Loucy (cell line): ENCODE data around the gene MYH13.

Source experiments
- H2AFZ ChIP-seq: fragments of 200-600 bp; sonication (generic); 2 replicates; pipeline ENCODE4 v1.6.0; 2016; ENCODE audit warnings: antibody characterized with exemption, mild to moderate bottlenecking, low read length, moderate library complexity
- H3F3A ChIP-seq: fragments of 200-600 bp; 2 replicates; pipeline ENCODE4 v1.6.0; 2016; ENCODE audit warnings: antibody characterized with exemption, low read depth, mild to moderate bottlenecking
- H3K27me3 ChIP-seq: fragments of 200-600 bp; sonication (generic); 2 replicates; pipeline ENCODE4 v1.6.1; 2014; ENCODE audit warnings: low read length, mild to moderate bottlenecking; ENCODE audit not compliant: insufficient read depth, poor library complexity, severe bottlenecking
- H3K36me3 ChIP-seq: fragments of 200-600 bp; sonication (generic); 2 replicates; pipeline ENCODE4 v1.6.1; 2016; ENCODE audit warnings: low read length; ENCODE audit not compliant: insufficient read depth
- H3K4me1 ChIP-seq: fragments of 200-600 bp; sonication (generic); 2 replicates; pipeline ENCODE4 v1.5.1; 2014; ENCODE audit warnings: low read length, mild to moderate bottlenecking; ENCODE audit not compliant: insufficient read depth, poor library complexity, severe bottlenecking
- H3K4me2 ChIP-seq: fragments of 200-600 bp; sonication (generic); 2 replicates; pipeline ENCODE4 v1.6.0; 2014; ENCODE audit warnings: antibody characterized with exemption, low read length, low read depth, mild to moderate bottlenecking; ENCODE audit not compliant: poor library complexity, severe bottlenecking
- H3K4me3 ChIP-seq: fragments of 200-600 bp; sonication (generic); 2 replicates; pipeline ENCODE4 v1.5.1; 2014; ENCODE audit warnings: low read length, mild to moderate bottlenecking, mixed read lengths; ENCODE audit not compliant: poor library complexity, severe bottlenecking
- H3K79me2 ChIP-seq: fragments of 200-600 bp; sonication (generic); 2 replicates; pipeline ENCODE4 v1.6.1; 2014; ENCODE audit warnings: low read length; ENCODE audit not compliant: insufficient read depth
- H3K9ac ChIP-seq: fragments of 200-600 bp; sonication (generic); 2 replicates; pipeline ENCODE4 v1.6.0; 2014; ENCODE audit warnings: mild to moderate bottlenecking, low read depth, low read length, moderate library complexity; ENCODE audit not compliant: poor library complexity, severe bottlenecking
- H3K9me2 ChIP-seq: fragments of 200-600 bp; sonication (generic); replicated peaks from 2 replicates; pipeline ENCODE4 v1.6.1; 2016; ENCODE audit warnings: low read depth, low read length, mixed read lengths
- H3K9me3 ChIP-seq: fragments of 200-600 bp; sonication (generic); 2 replicates; pipeline ENCODE4 v1.6.1; 2014; ENCODE audit warnings: mild to moderate bottlenecking, antibody characterized with exemption, low read length, low read depth; ENCODE audit not compliant: insufficient read depth
- H4K20me1 ChIP-seq: fragments of 200-600 bp; sonication (generic); 2 replicates; pipeline ENCODE4 v1.6.0; 2014; ENCODE audit warnings: antibody characterized with exemption, low read length, mild to moderate bottlenecking; ENCODE audit not compliant: insufficient read depth, poor library complexity, severe bottlenecking
- EZH2phosphoT487 ChIP-seq: fragments of 200-600 bp; IDR thresholded peaks from 2 replicates; pipeline ENCODE4 v1.6.1; 2018; ENCODE audit warnings: antibody characterized with exemption, mild to moderate bottlenecking, moderate library complexity, borderline replicate concordance
- TF ChIP-seq, protein P1 (sequence below): fragments of 200-600 bp; sonication (generic); conservative IDR thresholded peaks from 2 replicates; pipeline ENCODE4 v1.5.1; 2014; ENCODE audit warnings: mild to moderate bottlenecking, antibody characterized with exemption, low read length

MYH13 gene

DNA sequence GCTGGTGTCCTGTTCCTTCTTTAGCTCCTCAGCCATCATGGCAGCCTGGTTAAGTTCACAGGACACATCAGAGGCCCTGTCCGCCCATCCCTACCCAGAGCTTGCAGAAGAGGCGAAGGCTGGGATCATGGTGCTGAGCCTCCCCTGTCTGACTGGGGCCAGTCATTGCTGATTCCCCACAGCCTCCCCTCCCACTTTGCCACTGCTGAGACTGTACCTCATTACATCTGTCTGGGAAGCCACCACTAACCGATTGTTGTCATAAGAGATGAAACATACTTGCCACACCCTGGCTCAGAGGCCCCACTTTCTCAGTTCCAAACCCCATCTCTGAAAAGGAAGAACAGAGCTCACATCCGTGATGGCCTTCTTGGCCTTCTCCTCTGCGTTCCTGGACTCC, 66.2 kb downstream of the MYH13 start:
- Histone ChIP-seq H3F3A (no peaks in the 10 kb centered on the region), H3K9me3 (no peaks in the 10 kb centered on the region), H3K4me3 (no peak overlapping the region), H3K4me2 (no peak overlapping the region), H3K27me3 (no peaks in the 10 kb centered on the region), H4K20me1 (no peaks in the 10 kb centered on the region), H3K36me3 (no peaks in the 10 kb centered on the region), H2AFZ (no peak overlapping the region), H3K9ac (no peak overlapping the region), H3K4me1 (no peaks in the 10 kb centered on the region), H3K9me2 (no peaks in the 10 kb centered on the region), H3K79me2 (no peaks in the 10 kb centered on the region)
- TF ChIP-seq, protein P1, sequence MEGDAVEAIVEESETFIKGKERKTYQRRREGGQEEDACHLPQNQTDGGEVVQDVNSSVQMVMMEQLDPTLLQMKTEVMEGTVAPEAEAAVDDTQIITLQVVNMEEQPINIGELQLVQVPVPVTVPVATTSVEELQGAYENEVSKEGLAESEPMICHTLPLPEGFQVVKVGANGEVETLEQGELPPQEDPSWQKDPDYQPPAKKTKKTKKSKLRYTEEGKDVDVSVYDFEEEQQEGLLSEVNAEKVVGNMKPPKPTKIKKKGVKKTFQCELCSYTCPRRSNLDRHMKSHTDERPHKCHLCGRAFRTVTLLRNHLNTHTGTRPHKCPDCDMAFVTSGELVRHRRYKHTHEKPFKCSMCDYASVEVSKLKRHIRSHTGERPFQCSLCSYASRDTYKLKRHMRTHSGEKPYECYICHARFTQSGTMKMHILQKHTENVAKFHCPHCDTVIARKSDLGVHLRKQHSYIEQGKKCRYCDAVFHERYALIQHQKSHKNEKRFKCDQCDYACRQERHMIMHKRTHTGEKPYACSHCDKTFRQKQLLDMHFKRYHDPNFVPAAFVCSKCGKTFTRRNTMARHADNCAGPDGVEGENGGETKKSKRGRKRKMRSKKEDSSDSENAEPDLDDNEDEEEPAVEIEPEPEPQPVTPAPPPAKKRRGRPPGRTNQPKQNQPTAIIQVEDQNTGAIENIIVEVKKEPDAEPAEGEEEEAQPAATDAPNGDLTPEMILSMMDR: no peak
- no peak for TF ChIP-seq EZH2phosphoT487

DNA sequence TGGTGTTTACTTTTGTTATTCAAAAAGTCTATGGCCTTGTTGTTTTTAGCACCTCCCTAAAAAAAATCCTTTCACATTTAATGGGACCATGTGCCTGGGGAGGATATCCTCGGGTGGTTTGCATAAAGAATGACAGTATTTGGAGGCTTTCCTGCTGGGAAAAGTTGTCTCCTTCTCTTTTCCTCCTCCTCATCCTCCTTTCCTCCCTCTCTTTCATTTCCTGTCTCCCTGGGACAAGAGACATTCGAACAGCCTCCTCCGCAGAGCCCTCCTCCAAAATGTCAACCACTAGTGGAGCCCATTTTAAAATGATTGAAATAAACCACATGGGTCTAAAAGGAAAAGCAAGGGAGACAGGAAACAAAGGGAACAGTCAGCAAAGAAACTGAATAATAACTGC, 67.4 kb downstream of the MYH13 start:
- no peak overlapping the region for H3K4me2 ChIP-seq
- TF ChIP-seq EZH2phosphoT487: no peak
- TF ChIP-seq, protein P1: no peak
- no peaks in the 10 kb centered on the region for H3K79me2 ChIP-seq
- no peaks in the 10 kb centered on the region for H3F3A ChIP-seq
- no peaks in the 10 kb centered on the region for H3K36me3 ChIP-seq
- H3K9me3 ChIP-seq: no peaks in the 10 kb centered on the region
- no peaks in the 10 kb centered on the region for H4K20me1 ChIP-seq
- H3K4me1 ChIP-seq: no peaks in the 10 kb centered on the region
- no peaks in the 10 kb centered on the region for H3K9me2 ChIP-seq
- no peaks in the 10 kb centered on the region for H3K27me3 ChIP-seq
- H3K9ac ChIP-seq: no peak overlapping the region
- no peak overlapping the region for H2AFZ ChIP-seq
- no peak overlapping the region for H3K4me3 ChIP-seq

- Histone ChIP-seq H2AFZ (no peak overlapping the region), H3K4me1 (no peaks in the 10 kb centered on the region), H3K9me3 (no peaks in the 10 kb centered on the region), H4K20me1 (no peaks in the 10 kb centered on the region), H3K9me2 (no peaks in the 10 kb centered on the region), H3K36me3 (no peaks in the 10 kb centered on the region), H3K4me3 (no peak overlapping the region), H3K27me3 (no peaks in the 10 kb centered on the region), H3K9ac (no peak overlapping the region), H3F3A (no peaks in the 10 kb centered on the region), H3K79me2 (no peaks in the 10 kb centered on the region), H3K4me2 (no peak overlapping the region)
- TF ChIP-seq, protein P1: no peak
- no peak for TF ChIP-seq EZH2phosphoT487
Observed at GRCh38 chr17:10304758-10305300, 68.0 kb downstream of the MYH13 start.
